Liver (tissue), 3 donors: ENCODE measurements around the gene SH3BP2.

Experiments
- ATF3 ChIP-seq: IDR thresholded peaks from 2 replicates; pipeline ENCODE4 v1.6.1; 2016; ENCODE audit warnings: antibody characterized with exemption
- CTCF ChIP-seq: fragments of 150-350 bp; IDR thresholded peaks from 2 replicates; pipeline ENCODE4 v1.5.1; 2017; ENCODE audit warnings: improper control_type of control experiment, low read depth, low read length; ENCODE audit not compliant: missing input control
- EGR1 ChIP-seq, 2 donors: IDR thresholded peaks; 2 replicates each; pipeline ENCODE4 v1.6.1; 2016 to 2018; ENCODE audit warnings: antibody characterized with exemption in 2 of 2, low read depth in 2 of 2
- GABPA ChIP-seq, 2 donors: IDR thresholded peaks in 1 of 2; conservative IDR thresholded peaks in 1 of 2; 2 replicates each; pipeline ENCODE4 v1.6.1; 2016; ENCODE audit warnings: antibody characterized with exemption in 2 of 2, mild to moderate bottlenecking in 1 of 2, moderate library complexity in 1 of 2
- JUND ChIP-seq, 2 donors: IDR thresholded peaks; 2 replicates each; pipeline ENCODE4 v1.6.1; 2016; ENCODE audit warnings: antibody characterized with exemption in 2 of 2
- REST ChIP-seq: IDR thresholded peaks from 2 replicates; pipeline ENCODE4 v1.6.1; 2016; ENCODE audit warnings: antibody characterized with exemption, mild to moderate bottlenecking
- YY1 ChIP-seq: IDR thresholded peaks from 2 replicates; pipeline ENCODE4 v1.6.1; 2016; ENCODE audit warnings: antibody characterized with exemption, mild to moderate bottlenecking
- donor health status: healthy.
- donor health status: healthy.

DNA sequence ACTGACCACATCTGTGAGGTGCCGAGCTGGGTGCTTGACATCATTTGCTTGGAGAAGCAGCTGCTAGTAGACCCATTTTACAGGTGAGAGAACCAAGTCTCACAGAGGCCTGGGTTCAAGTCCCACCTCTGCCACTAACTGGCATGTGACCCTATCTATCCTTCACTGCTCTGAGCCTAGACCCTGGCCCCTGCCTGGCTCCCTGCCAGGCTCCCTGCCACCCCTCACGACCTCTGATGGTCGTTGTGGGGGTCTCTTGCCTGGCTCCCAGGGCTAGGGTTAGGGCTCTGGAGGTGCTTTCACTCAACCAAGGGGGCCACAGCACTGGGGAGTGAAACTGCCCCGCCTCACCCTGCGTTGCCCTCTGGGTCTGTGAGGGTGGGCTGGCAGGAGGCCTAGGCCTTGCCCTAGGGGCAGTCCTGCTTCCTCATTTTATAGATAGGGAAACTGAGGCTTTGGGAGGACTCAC is 43.5 kb downstream of the SH3BP2 start:
- no peak for TF ChIP-seq GABPA (IDR thresholded peaks at IDR 0.05 in 1 of 2, conservative IDR thresholded peaks at IDR 0.05 in 1 of 2)
- TF ChIP-seq CTCF: no peak
- no peak for TF ChIP-seq REST
- TF ChIP-seq ATF3: no peak
- no peak for TF ChIP-seq EGR1 (IDR thresholded peaks at IDR 0.05; ENCODE audit: low read depth in 2 of 2)
- TF ChIP-seq YY1: no peak
- TF ChIP-seq JUND (IDR thresholded peaks at IDR 0.05): no peak
